ENCODE results near the gene CCDC15. TPM values are rescaled to one million over a fixed set of nuclear protein-coding genes. Genes with fewer than 3 reads are reported as not detected.

Gene CCDC15
- total RNA-seq, 4 donors from 2014 or later = 0.42 to 1.6 (median 0.60) TPM

DNA sequence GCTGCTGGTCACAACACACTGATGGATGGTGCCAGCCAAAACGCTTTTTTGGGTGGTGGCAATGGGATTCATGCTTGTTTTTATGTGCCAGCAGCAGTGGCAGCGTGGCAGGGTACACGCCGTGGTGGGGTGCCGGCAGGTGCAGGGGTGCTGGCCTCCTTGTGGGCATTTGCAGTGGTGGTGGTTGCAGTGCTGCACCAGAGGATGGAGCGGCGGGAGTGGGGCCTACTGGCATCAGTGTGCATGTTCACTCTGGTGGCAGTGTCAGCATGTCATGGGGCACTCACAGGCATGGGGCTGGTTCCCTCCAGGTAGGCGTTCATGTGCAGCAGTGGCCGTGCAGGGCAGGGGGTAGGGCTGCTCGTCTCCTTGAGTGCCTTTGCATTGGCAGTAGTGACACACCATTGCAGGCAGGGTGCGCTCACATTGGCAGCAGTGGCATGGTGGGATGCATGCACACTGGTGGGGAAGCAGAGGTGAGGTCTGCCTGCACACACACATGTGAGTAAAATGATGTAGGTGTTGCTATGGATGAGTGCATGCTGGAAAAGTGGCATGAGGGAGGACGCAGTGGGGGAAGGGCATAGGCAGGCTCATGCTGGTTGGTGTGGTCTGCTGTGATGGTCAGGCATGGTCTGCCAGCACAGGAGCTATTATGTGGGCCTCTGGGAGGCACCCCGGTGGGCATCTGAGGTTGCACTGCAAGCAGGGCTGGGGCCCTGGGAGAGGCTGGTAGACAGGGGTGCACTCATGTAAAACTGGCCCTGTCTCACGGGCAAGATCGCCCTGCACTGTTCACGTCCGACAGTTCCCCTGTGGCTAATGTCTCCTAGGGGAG is 29.9 kb downstream of the CCDC15 start:
- WGBS = 95% methylated on average over 15 of the region's 17 CpGs
- H3K27me3 ChIP-seq = no peaks in the 10 kb centered on the region
- no peak for TF ChIP-seq POLR2AphosphoS5 (IDR thresholded peaks at IDR 0.05)
- no peak for TF ChIP-seq POLR2A (IDR thresholded peaks at IDR 0.05; ENCODE audit: low read depth)
- no peak for TF ChIP-seq CTCF (IDR thresholded peaks at IDR 0.05)
- no peak for TF ChIP-seq EP300 (IDR thresholded peaks at IDR 0.05)
- H3K36me3 ChIP-seq = peaks cover 0 to 13% (median 0%) of the 10 kb centered on the region in 4 donors
- no peaks in the 10 kb centered on the region for H3K4me1 ChIP-seq
- intact Hi-C loops (cut with DNase I) = no loop called here
- peaks cover 0 to 13% (median 0%) of the 10 kb centered on the region in 4 donors for H3K9me3 ChIP-seq
- DNase-seq (ENCODE audit: extremely low spot score) = no peak
- H3K27ac ChIP-seq (replicated peaks in 1 of 4) = no peak overlapping the region
- no peak overlapping the region for H3K4me3 ChIP-seq

- Histone ChIP-seq H3K27ac (replicated peaks in 1 of 4) (no peak overlapping the region), H3K4me3 (no peak overlapping the region), H3K36me3 (peaks cover 0 to 13% (median 0%) of the 10 kb centered on the region in 4 donors), H3K4me1 (no peaks in the 10 kb centered on the region), H3K9me3 (peaks cover 0 to 13% (median 0%) of the 10 kb centered on the region in 4 donors), H3K27me3 (no peaks in the 10 kb centered on the region)
- TF ChIP-seq POLR2A (IDR thresholded peaks at IDR 0.05; ENCODE audit: low read depth) (no peak), CTCF (IDR thresholded peaks at IDR 0.05) (no peak), POLR2AphosphoS5 (IDR thresholded peaks at IDR 0.05) (no peak), EP300 (IDR thresholded peaks at IDR 0.05) (no peak)
- intact Hi-C loops (cut with DNase I) = no loop called here
- WGBS = 96% methylated on average over 3 of the region's 3 CpGs
- no peak for DNase-seq (ENCODE audit: extremely low spot score)
Measured at GRCh38 chr11:124984512-124984854, 30.5 kb downstream of the CCDC15 start.

GRCh38 chr11:124987096-124987495 is 33.1 kb downstream of the CCDC15 start:
- DNase-seq (ENCODE audit: extremely low spot score) = no peak
- H3K4me3 ChIP-seq = no peak overlapping the region
- H3K36me3 ChIP-seq = peaks cover 0 to 13% (median 0%) of the 10 kb centered on the region in 4 donors
- no peaks in the 10 kb centered on the region for H3K4me1 ChIP-seq
- 83% methylated on average over 1 of the region's 1 CpG for WGBS
- peaks cover 0 to 5% (median 0%) of the 10 kb centered on the region in 4 donors for H3K9me3 ChIP-seq
- TF ChIP-seq EP300 (IDR thresholded peaks at IDR 0.05) (no peak), CTCF (IDR thresholded peaks at IDR 0.05) (no peak)
- H3K27me3 ChIP-seq = no peaks in the 10 kb centered on the region
- no peak overlapping the region for H3K27ac ChIP-seq (replicated peaks in 1 of 4)
- intact Hi-C loops (cut with DNase I) = no loop called here

DNA sequence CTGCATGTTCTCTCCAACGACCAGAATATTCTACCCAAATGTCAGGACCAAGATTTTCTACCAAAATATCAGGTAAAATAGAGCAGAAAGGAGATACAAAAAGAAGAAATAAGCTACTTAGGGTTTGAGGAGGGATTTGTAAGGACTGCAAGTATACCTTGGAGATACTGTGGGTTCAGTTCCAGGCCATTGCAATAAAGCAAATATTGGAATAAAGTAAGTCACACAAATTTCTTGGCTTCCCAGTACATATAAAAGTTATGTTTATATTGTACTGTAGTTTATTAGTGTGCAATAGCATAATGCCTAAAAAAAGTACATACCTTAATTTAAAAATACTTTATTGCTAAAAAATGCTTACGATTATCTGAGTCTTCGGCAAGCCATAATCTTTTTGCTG is 34.1 kb downstream of the CCDC15 start:
- peaks cover 0 to 13% (median 0%) of the 10 kb centered on the region in 4 donors for H3K36me3 ChIP-seq
- TF ChIP-seq POLR2A (IDR thresholded peaks at IDR 0.05; ENCODE audit: low read depth) = no peak
- no peak for TF ChIP-seq CTCF (IDR thresholded peaks at IDR 0.05)
- TF ChIP-seq POLR2AphosphoS5 (IDR thresholded peaks at IDR 0.05) = no peak
- no peak for TF ChIP-seq EP300 (IDR thresholded peaks at IDR 0.05)
- intact Hi-C loops (cut with DNase I) = no loop called here
- no peak overlapping the region for H3K27ac ChIP-seq (replicated peaks in 1 of 4)
- H3K4me3 ChIP-seq = no peak overlapping the region
- no peaks in the 10 kb centered on the region for H3K4me1 ChIP-seq
- H3K27me3 ChIP-seq = no peaks in the 10 kb centered on the region
- 89% methylated on average over 3 of the region's 3 CpGs for WGBS
- no peaks in the 10 kb centered on the region for H3K9me3 ChIP-seq
- DNase-seq (ENCODE audit: extremely low spot score) = no peak

Measured in esophagus muscularis mucosa (tissue), 4 donors.